ENCODE data around the gene MKRN1.
A peak's percentile ranks its signal among the peaks of the same experiment; 100 is the strongest.

The MKRN1 gene

DNA sequence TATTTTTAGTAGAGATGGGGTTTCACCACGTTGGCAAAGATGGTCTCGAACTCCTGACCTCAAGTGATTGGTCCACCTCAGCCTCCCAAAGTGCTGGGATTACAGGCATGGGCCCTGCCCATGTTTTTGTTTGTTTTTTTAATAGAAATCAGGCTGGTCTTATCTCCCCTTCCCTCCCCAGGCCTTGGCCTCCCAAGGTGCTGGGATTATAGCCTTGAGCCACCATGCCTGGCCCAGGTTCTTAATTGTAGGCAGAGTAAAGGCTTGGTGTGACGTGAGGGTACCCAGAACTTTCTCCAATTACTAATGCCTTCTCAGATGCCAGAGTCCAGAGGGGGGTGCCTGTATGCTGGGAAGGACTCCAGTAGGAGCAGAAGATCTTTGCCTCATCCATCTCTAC lies 5.2 kb upstream of the MKRN1 start:
- no peak for DNase-seq (ENCODE audit: low read depth)
- TF ChIP-seq, protein P1, sequence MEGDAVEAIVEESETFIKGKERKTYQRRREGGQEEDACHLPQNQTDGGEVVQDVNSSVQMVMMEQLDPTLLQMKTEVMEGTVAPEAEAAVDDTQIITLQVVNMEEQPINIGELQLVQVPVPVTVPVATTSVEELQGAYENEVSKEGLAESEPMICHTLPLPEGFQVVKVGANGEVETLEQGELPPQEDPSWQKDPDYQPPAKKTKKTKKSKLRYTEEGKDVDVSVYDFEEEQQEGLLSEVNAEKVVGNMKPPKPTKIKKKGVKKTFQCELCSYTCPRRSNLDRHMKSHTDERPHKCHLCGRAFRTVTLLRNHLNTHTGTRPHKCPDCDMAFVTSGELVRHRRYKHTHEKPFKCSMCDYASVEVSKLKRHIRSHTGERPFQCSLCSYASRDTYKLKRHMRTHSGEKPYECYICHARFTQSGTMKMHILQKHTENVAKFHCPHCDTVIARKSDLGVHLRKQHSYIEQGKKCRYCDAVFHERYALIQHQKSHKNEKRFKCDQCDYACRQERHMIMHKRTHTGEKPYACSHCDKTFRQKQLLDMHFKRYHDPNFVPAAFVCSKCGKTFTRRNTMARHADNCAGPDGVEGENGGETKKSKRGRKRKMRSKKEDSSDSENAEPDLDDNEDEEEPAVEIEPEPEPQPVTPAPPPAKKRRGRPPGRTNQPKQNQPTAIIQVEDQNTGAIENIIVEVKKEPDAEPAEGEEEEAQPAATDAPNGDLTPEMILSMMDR (conservative IDR thresholded peaks at IDR 0.05; ENCODE audit: low read depth, low read length), result no peak
- H3K4me3 ChIP-seq (ENCODE audit: low read depth, low read length), result no peak overlapping the region

- H3K4me3 ChIP-seq (ENCODE audit: low read depth, low read length), result peak overlapping the region; percentile 86
- TF ChIP-seq, protein P1 (conservative IDR thresholded peaks at IDR 0.05; ENCODE audit: low read depth, low read length), result no peak
- DNase-seq (ENCODE audit: low read depth), result no peak
Measured at GRCh38 chr7:140479739-140480084, 407 bp upstream of the MKRN1 start.

DNA sequence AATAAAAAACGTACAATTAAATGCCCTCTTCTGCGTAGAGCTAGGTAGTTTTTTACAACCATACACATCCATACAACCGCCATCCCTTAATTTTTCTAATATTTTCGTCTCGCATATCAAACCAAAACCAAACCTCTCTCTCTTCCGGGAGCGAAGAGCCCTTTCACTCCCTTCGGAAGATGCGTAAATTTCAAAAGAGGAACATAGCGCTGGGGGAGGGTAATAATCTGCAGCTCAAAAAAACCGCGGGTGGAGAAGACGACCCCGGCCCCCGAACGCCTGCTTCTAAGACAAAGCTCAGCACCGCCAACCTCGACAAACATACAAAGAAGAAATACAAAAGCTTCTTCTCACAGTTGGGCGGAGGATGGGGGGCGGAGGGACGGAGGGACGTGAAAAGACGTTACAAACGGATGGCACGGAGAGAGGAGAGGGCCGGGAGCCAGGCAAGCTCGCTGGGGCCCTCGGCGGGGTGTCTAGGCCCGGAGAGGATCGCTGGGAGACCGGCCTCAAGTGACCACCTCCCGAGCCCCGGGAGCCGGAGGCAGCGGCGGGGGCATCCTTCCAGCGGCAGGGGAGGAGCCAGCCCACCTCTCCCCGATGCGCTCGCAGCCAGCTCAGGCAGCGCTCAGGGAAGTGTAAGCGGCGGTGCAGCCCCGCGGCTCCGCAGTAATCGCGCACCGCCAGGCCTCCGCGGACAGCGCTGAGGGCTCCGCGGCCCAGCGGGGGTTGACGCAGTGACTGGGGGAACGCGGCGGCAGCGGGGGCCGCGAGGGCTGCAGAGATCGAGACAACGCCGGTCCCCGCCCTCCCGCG lies 851 bp downstream of the MKRN1 start:
- TF ChIP-seq, protein P1 (conservative IDR thresholded peaks at IDR 0.05; ENCODE audit: low read depth, low read length), result no peak
- peak; percentile 52 for DNase-seq (ENCODE audit: low read depth)
- peak overlapping the region; percentile 86 for H3K4me3 ChIP-seq (ENCODE audit: low read depth, low read length)

DNA sequence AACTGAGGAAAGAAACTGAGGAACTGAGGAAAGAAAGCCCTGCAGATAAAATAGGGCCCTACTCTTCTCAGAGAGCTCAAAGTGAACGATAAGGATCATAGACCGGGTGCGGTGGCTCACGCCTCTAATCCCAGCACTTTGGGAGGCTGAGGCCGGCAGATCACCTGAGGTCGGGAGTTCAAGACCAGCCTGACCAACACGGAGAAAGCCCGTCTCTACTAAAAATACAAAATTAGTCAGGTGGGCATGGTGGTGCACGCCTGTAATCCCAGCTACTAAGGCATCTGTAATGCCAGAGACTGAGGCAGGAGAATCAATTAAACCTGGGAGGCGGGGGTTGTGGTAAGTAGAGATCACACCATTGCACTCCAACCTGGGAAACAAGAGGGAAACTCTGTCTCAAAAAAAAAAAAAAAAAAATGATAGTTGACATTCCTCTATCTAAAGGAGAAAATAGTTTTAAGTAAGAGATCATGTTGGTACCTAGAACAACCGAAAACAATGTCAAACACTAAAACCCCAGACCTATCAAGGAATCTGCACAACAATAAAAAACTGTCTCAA lies 2.5 kb downstream of the MKRN1 start:
- no peak for DNase-seq (ENCODE audit: low read depth)
- TF ChIP-seq, protein P1 (conservative IDR thresholded peaks at IDR 0.05; ENCODE audit: low read depth, low read length), result no peak
- no peak overlapping the region for H3K4me3 ChIP-seq (ENCODE audit: low read depth, low read length)

- no peak overlapping the region for H3K4me3 ChIP-seq (ENCODE audit: low read depth, low read length)
- TF ChIP-seq, protein P1 (conservative IDR thresholded peaks at IDR 0.05; ENCODE audit: low read depth, low read length), result peak; percentile 50
- peak; percentile 65 for DNase-seq (ENCODE audit: low read depth)
Measured at GRCh38 chr7:140475747-140476333, 3.5 kb downstream of the MKRN1 start.

- H3K4me3 ChIP-seq (ENCODE audit: low read depth, low read length), result no peak overlapping the region
- TF ChIP-seq, protein P1 (conservative IDR thresholded peaks at IDR 0.05; ENCODE audit: low read depth, low read length), result no peak
- no peak for DNase-seq (ENCODE audit: low read depth)
Measured at GRCh38 chr7:140463111-140463510, 16.2 kb downstream of the MKRN1 start.
